ENCODE measurements around the gene ASPA. TPM values are rescaled to one million over a fixed set of nuclear protein-coding genes. Genes with fewer than 3 reads are reported as not detected.

ASPA gene
- total and polyA plus RNA-seq, 2 of the 13 experiments (the other 11 are each of a cell fraction or from before 2014, with no cell fraction given): not detected

- TF ChIP-seq MLX (CRISPR knock-in tag; IDR thresholded peaks at IDR 0.05): no peak
- TF ChIP-seq ZNF446 (CRISPR knock-in tag; IDR thresholded peaks at IDR 0.05): no peak
- TF ChIP-seq IRX3 (CRISPR knock-in tag; IDR thresholded peaks at IDR 0.05; ENCODE audit: borderline replicate concordance, low read depth): no peak
- TF ChIP-seq, protein P1, sequence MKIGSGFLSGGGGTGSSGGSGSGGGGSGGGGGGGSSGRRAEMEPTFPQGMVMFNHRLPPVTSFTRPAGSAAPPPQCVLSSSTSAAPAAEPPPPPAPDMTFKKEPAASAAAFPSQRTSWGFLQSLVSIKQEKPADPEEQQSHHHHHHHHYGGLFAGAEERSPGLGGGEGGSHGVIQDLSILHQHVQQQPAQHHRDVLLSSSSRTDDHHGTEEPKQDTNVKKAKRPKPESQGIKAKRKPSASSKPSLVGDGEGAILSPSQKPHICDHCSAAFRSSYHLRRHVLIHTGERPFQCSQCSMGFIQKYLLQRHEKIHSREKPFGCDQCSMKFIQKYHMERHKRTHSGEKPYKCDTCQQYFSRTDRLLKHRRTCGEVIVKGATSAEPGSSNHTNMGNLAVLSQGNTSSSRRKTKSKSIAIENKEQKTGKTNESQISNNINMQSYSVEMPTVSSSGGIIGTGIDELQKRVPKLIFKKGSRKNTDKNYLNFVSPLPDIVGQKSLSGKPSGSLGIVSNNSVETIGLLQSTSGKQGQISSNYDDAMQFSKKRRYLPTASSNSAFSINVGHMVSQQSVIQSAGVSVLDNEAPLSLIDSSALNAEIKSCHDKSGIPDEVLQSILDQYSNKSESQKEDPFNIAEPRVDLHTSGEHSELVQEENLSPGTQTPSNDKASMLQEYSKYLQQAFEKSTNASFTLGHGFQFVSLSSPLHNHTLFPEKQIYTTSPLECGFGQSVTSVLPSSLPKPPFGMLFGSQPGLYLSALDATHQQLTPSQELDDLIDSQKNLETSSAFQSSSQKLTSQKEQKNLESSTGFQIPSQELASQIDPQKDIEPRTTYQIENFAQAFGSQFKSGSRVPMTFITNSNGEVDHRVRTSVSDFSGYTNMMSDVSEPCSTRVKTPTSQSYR (CRISPR knock-in tag; IDR thresholded peaks at IDR 0.05; ENCODE audit: borderline replicate concordance): no peak
- no peak for TF ChIP-seq ARID2 (CRISPR knock-in tag; IDR thresholded peaks at IDR 0.05; ENCODE audit: borderline replicate concordance)
Observed at GRCh38 chr17:3543453-3543852, 67.7 kb downstream of the ASPA start (continued).

- H2AFZ ChIP-seq (ENCODE audit: low read length): no peak overlapping the region
- no peak overlapping the region for H3K27ac ChIP-seq (ENCODE audit: extremely low read length, insufficient read depth, low read length)
- intact Hi-C loops (cut with micrococcal nuclease; ENCODE audit: unreplicated experiment) (no loop called here), in situ Hi-C loops (cut with HindIII; ENCODE audit: extremely low pct_ligation_motif_present, low pct_unique_long_range_greater_than_20kb) (no loop called here)
- H3K36me3 ChIP-seq (replicated peaks in 1 of 2; ENCODE audit: control insufficient read depth in 1 of 2, insufficient read depth in 2 of 2, low read length in 2 of 2): no peaks in the 10 kb centered on the region
- H3K4me2 ChIP-seq (ENCODE audit: low read depth, low read length): no peak overlapping the region
- no peak overlapping the region for H3K4me3 ChIP-seq (replicated peaks in 1 of 3; ENCODE audit: insufficient read depth in 1 of 3, low read depth in 2 of 3, low read length in 3 of 3)
- no peaks in the 10 kb centered on the region for H3K9me3 ChIP-seq (ENCODE audit: low read length)
- no TSS peak for BruUV-seq (replicated peaks)
- ATAC-seq (no peak), DNase-seq (ENCODE audit: low spot score) (no peak), FAIRE-seq (no peak)
- CTCF ChIA-PET (ENCODE audit: low intra/inter-chr PET ratio, low total read pairs): no interaction called here
- no peak overlapping the region for H3K9ac ChIP-seq (ENCODE audit: insufficient read depth, low read depth, low read length)
- TF ChIP-seq PCBP2 (optimal IDR thresholded peaks at IDR 0.05; ENCODE audit: low read depth, low read length, poor library complexity, severe bottlenecking): no peak
- no peak for TF ChIP-seq SNAPC2 (CRISPR knock-in tag; IDR thresholded peaks at IDR 0.05)
- no peak for TF ChIP-seq TFAP4 (IDR thresholded peaks at IDR 0.05; ENCODE audit: borderline replicate concordance, low read depth)
- H4K20me1 ChIP-seq (ENCODE audit: insufficient read depth, low read length): no peaks in the 10 kb centered on the region
- H3K4me1 ChIP-seq (ENCODE audit: insufficient read depth, low read length): peaks cover 47% of the 10 kb centered on the region
- WGBS (ENCODE audit: low lambda C conversion rate): 60% methylated on average over 5 of the region's 5 CpGs
- H3K27me3 ChIP-seq (ENCODE audit: control insufficient read depth in 1 of 2, insufficient read depth in 2 of 2, low read length in 2 of 2): no peaks in the 10 kb centered on the region; a peak in 1 of 5 replicates
- POLR2A ChIA-PET: interaction anchor here (1.9 kb wide), 1 partner anchor 15 kb away, joined by 7 read pairs; no protein-coding TSS in a partner anchor
- no peaks in the 10 kb centered on the region for H3K79me2 ChIP-seq (ENCODE audit: insufficient read depth, low read length)
Observed at GRCh38 chr17:3544365-3544764, 68.6 kb downstream of the ASPA start.
